GM18907 (cell line): ENCODE results near the gene OLFML3.
"Not testable (repeated sequence)": the region's sequence is repeated elsewhere in the genome, so short reads cannot be mapped to it uniquely, and the experiment has no call there.

Source experiments
- ATAC-seq: cut with Tn5 transposase; IDR thresholded peaks from one replicate; pipeline ENCODE4 v1.9.1; 2021; ENCODE audit warnings: mild to moderate bottlenecking, moderate library complexity; ENCODE audit not compliant: unreplicated experiment

OLFML3 gene

GRCh38 chr1:113990530-113990929 lies 11.3 kb downstream of the OLFML3 start:
- ATAC-seq = no peak

- no peak for ATAC-seq
Observed at GRCh38 chr1:113990961-113991360, 11.7 kb downstream of the OLFML3 start.

- ATAC-seq = no peak
Observed at GRCh38 chr1:113991467-113991997, 12.3 kb downstream of the OLFML3 start.

GRCh38 chr1:113993072-113993471 lies 13.8 kb downstream of the OLFML3 start:
- no peak for ATAC-seq

- no peak for ATAC-seq
Observed at GRCh38 chr1:113993766-113994165, 14.5 kb downstream of the OLFML3 start.

- ATAC-seq = no peak
Observed at GRCh38 chr1:113995382-113995781, 16.1 kb downstream of the OLFML3 start.

- no peak for ATAC-seq
Observed at GRCh38 chr1:113998361-113998760, 19.1 kb downstream of the OLFML3 start.

- ATAC-seq = no peak
Observed at GRCh38 chr1:113999233-113999632, 20.0 kb downstream of the OLFML3 start.

- ATAC-seq = no peak
Observed at GRCh38 chr1:113999799-114000198, 20.5 kb downstream of the OLFML3 start.

- no peak for ATAC-seq
Observed at GRCh38 chr1:114000406-114000805, 21.1 kb downstream of the OLFML3 start.

- no peak for ATAC-seq
Observed at GRCh38 chr1:114002492-114003239, 23.4 kb downstream of the OLFML3 start.

GRCh38 chr1:114003431-114003830 lies 24.2 kb downstream of the OLFML3 start:
- ATAC-seq = no peak

- not testable (repeated sequence) for ATAC-seq
Observed at GRCh38 chr1:114006825-114007224, 27.6 kb downstream of the OLFML3 start.

- ATAC-seq = no peak
Observed at GRCh38 chr1:114008480-114008941, 29.2 kb downstream of the OLFML3 start.

- ATAC-seq = no peak
Observed at GRCh38 chr1:114008993-114009392, 29.7 kb downstream of the OLFML3 start.

- ATAC-seq = no peak
Observed at GRCh38 chr1:114009393-114009792, 30.1 kb downstream of the OLFML3 start.

GRCh38 chr1:114010433-114011184 lies 31.3 kb downstream of the OLFML3 start:
- no peak for ATAC-seq

- ATAC-seq = no peak
Observed at GRCh38 chr1:114011796-114012195, 32.5 kb downstream of the OLFML3 start.

- no peak for ATAC-seq
Observed at GRCh38 chr1:114015075-114015474, 35.8 kb downstream of the OLFML3 start.

GRCh38 chr1:114019724-114020123 lies 40.5 kb downstream of the OLFML3 start:
- not testable (repeated sequence) for ATAC-seq

GRCh38 chr1:114021665-114022099 lies 42.4 kb downstream of the OLFML3 start:
- no peak for ATAC-seq

- no peak for ATAC-seq
Observed at GRCh38 chr1:114022877-114023276, 43.6 kb downstream of the OLFML3 start.
